CD1c-positive myeloid dendritic cell (primary cell): ENCODE measurements around the gene PCDHB3.
"Not testable (repeated sequence)": the region's sequence is repeated elsewhere in the genome, so short reads cannot be mapped to it uniquely, and the experiment has no call there.

Experiments
- DNase-seq: peaks from one replicate; pipeline ENCODE4 v3.0.0-alpha.2; 2016; ENCODE audit errors: extremely low spot score

Gene PCDHB3

GRCh38 chr5:141135718-141136266, 35.5 kb downstream of the PCDHB3 start:
- DNase-seq: no peak

GRCh38 chr5:141137346-141137745, 37.1 kb downstream of the PCDHB3 start:
- DNase-seq: not testable (repeated sequence)

GRCh38 chr5:141149812-141150211, 49.5 kb downstream of the PCDHB3 start, which contains the start of gene PCDHB6:
Gene PCDHB6 (plus strand): TSS chr5:141150057. CDS start chr5:141150258, 201 bp downstream.
- no peak for DNase-seq

- no peak for DNase-seq
Observed at GRCh38 chr5:141150224-141150992, 50.1 kb downstream of the PCDHB3 start.

GRCh38 chr5:141150993-141151325, 50.7 kb downstream of the PCDHB3 start:
- no peak for DNase-seq

GRCh38 chr5:141151632-141152031, 51.4 kb downstream of the PCDHB3 start:
- not testable (repeated sequence) for DNase-seq

GRCh38 chr5:141152096-141152495, 51.8 kb downstream of the PCDHB3 start:
- not testable (repeated sequence) for DNase-seq
